Epithelial cell of proximal tubule (primary cell): ENCODE data around the gene PRKCH. TPM values are rescaled to one million over a fixed set of nuclear protein-coding genes. Genes with fewer than 3 reads are reported as not detected.

ENCODE experiments used
- DNase-seq: peaks from one replicate; pipeline ENCODE4 v3.0.0-alpha.2; 2011; ENCODE audit warnings: low read depth
- H3K4me3 ChIP-seq: 2 replicates; pipeline ENCODE4 v1.5.1; 2011; ENCODE audit warnings: low read depth, mild to moderate bottlenecking, low read length
- total RNA-seq: library from RNA; depleted of rRNA; stranded (reverse); fragments of >200 nt; gene quantifications from 2 replicates; pipeline ENCODE4 v1.2.3, GENCODE V29; 2015
- TF ChIP-seq, protein P1 (sequence below): conservative IDR thresholded peaks from 2 replicates; pipeline ENCODE4 v1.5.1; 2012; ENCODE audit warnings: low read depth, mild to moderate bottlenecking, low read length

PRKCH gene
- total RNA-seq, 1 donor from 2014 or later: 7.6 TPM

DNA sequence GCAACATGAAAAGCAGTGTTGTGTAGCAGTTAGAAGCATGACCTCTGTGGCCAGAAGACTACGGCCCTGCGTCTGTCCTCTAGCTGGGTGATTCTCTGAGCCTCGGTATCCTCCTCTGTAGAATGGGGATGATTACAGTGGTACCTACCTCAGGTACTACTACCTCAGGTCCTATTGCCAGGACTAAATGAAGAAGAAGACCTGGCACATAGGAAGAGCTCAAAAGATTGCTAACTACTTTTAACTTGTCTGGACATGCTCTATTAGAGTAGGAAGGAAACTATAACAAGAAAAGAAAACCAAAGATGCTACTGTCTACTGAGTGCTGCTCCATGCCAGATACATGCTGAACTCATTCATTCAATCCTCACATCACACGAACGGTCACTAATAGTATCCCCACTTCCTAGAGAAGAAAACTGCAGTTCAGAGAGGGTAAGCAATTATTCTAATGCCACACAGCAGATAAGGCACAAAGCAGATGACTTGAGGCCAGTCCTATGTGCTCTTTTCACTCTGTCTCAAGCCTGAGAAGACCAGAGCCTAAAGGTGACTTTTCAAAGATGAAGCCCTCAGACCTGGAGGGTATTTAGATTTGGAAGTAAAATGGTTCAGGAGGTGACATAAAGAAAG lies 265.8 kb downstream of the PRKCH start:
- no peak for DNase-seq
- no peak overlapping the region for H3K4me3 ChIP-seq
- TF ChIP-seq, protein P1, sequence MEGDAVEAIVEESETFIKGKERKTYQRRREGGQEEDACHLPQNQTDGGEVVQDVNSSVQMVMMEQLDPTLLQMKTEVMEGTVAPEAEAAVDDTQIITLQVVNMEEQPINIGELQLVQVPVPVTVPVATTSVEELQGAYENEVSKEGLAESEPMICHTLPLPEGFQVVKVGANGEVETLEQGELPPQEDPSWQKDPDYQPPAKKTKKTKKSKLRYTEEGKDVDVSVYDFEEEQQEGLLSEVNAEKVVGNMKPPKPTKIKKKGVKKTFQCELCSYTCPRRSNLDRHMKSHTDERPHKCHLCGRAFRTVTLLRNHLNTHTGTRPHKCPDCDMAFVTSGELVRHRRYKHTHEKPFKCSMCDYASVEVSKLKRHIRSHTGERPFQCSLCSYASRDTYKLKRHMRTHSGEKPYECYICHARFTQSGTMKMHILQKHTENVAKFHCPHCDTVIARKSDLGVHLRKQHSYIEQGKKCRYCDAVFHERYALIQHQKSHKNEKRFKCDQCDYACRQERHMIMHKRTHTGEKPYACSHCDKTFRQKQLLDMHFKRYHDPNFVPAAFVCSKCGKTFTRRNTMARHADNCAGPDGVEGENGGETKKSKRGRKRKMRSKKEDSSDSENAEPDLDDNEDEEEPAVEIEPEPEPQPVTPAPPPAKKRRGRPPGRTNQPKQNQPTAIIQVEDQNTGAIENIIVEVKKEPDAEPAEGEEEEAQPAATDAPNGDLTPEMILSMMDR: no peak

- no peak for DNase-seq
- H3K4me3 ChIP-seq: no peak overlapping the region
- TF ChIP-seq, protein P1: no peak
These were observed 267.1 kb downstream of the PRKCH start for GRCh38 chr14:61588419-61588901.

DNA sequence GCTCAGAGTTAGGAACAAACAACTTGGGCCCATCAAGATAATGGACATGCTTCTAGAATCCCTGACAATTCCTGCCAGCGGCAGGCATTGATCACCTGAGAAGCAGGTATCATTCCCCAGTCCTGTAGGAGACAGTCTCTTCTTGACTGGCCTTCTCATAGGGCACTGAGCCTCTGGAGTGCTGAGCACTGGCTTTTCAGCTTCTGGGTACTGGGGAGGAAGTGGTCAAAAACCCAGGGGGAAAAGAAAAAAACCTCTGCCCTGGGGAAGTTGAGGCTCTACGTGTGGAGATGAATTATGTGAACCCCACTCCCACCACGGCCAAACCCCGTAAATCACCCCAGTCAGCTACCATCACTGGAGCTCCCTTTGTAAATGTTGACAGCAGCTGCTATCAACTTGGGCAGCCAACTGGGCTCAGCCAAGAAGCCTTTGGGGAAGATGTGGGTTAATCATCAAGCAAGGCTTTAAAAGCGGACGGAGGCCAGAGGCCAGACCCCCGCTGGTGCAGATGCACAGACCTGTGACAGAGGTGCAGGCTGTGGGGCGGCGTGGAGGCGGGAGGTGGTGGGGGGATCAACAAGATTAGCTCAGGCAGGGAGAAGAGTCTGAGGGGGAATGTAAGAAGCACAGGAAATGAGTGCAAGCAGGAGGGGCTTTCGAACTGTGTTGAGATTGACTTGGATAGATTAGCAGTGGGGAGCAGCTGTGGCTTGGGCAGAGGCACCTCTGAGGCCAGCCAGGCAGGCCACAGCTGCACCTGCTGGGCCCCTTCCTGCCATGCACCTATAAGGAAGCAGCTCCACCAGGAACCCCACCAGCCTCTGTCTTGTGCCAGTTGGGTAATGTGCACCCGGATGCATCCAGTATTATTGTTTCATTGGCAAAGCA lies 268.6 kb downstream of the PRKCH start:
- no peak overlapping the region for H3K4me3 ChIP-seq
- DNase-seq: no peak
- TF ChIP-seq, protein P1: no peak

- H3K4me3 ChIP-seq: no peak overlapping the region
- DNase-seq: no peak
- TF ChIP-seq, protein P1: no peak
These were observed 270.5 kb downstream of the PRKCH start for GRCh38 chr14:61591862-61592261.

GRCh38 chr14:61593330-61593729 lies 272.0 kb downstream of the PRKCH start:
- H3K4me3 ChIP-seq: no peak overlapping the region
- TF ChIP-seq, protein P1: no peak
- no peak for DNase-seq

DNA sequence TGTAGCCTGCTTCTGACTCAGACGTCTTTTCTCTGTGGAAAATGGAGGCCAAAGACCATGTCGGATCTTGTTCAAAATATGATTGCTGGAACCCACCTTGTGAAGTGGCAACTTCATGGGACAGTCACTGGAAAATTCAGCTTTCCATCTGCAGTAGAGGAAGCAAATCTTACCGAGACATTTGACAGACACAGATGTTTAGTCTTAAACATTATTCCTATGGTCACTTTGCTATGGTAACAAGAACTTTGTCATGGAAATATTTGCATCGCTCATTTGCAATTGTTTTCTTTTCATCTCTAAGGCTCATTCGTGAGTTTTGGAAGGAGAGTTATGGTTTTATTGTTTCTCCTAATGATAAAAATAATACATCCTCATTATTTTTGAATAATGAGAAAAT lies 275.6 kb downstream of the PRKCH start:
- no peak for DNase-seq
- TF ChIP-seq, protein P1: no peak
- no peak overlapping the region for H3K4me3 ChIP-seq
